Measurements from ENCODE around the gene KCNK1.

KCNK1 gene

DNA sequence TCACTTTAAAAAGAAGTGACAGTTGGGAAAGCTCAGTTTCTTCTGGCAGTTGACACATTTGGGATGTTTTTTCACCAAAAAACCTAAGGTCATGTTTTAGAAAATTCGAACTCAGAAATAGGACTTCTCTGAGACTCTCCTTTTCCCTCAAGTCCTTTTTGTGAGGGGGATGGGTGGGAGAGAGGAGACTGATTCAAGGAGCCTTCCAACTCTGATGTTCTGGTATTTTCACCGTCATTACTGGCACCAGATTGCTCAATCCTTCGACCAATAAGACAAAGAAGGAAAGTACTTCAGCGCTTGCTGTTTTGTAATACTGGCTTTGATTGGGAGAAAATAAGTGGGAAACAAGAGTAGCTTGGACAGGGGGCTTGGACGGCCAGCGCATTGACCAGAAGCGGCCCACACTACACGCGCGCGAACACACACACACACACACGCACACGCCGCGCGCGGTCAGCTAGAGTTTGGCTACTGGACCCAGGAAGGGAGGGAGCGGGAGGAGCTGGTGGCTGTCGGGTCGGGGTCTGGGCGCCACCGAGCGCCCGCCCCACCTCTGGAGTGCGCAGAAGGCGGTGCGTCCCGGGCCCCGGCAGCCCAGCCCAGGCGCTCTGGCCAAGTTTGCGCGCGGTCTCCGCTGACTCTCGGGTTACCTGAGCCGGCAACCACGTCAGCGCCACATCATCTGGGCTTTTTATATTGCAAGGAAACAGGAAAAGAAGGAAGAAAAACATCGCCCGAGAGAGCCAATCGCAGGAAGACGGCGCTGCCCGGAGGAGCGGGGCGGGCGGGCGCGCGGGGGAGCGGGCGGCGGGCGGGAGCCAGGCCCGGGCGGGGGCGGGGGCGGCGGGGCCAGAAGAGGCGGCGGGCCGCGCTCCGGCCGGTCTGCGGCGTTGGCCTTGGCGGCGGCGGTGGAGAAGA, at the start of gene KCNK1:
KCNK1 (plus strand) TSS at position 855 of the 921 bp plus-strand sequence; CDS start at position 921, 66 bp downstream.
- DNase-seq (ENCODE audit: low read depth): no peak

DNA sequence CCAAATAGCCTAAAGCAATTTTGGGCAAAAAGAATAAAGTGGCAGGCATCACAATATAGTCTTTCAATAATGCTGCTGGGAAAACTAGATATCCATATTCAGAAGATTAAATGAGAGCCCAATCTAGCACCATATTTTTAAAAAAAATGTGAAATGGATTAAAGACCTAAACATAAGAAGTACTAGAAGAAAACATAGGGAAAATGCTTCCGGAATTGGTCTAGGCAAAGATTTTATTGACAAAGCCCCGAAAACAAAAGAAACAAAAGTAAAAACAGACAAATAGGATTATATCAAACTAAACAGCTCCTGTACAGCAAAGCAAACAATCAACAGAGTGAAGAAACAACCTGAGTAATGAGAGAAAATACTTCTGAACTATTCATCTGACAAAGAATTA, 48.6 kb upstream of the KCNK1 start:
- no peak for DNase-seq (ENCODE audit: low read depth)

DNA sequence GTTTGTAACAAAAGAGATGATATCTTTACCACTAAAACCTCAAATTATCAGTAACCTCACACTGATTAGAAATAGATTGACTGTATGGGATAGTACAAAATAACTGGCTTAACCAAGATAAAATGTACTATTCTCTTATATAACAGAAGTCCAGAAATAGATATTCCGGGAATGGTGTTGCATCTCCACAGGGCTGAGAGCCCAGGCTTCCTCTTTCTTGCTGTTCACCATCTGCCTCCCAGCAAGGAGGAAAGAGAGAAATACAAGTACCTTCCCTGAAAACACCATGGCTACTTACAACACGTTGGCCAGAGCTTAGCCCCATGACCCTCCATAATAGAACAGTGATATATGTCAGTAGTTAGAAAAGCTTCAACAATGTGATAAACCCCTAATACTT, 47.0 kb upstream of the KCNK1 start:
- no peak for DNase-seq (ENCODE audit: low read depth)

DNA sequence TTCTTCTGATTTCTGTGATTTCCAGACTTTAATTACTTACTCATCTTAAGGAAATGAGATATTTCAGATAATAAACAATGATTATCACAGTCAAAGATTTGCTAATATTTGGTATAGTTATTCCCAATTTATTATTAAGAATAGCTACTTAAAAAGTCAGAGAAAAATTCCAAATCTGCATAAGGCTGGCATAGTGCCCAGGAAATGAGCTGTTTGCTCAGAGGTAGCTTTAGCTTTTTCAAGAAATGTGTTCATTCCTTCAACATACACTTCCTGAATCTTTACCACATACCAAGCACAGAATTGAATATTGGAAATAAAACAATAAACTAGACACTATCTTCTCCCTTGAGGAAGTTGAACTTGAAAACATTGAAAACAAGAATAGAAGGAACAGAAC, 44.3 kb upstream of the KCNK1 start:
- no peak for DNase-seq (ENCODE audit: low read depth)

DNA sequence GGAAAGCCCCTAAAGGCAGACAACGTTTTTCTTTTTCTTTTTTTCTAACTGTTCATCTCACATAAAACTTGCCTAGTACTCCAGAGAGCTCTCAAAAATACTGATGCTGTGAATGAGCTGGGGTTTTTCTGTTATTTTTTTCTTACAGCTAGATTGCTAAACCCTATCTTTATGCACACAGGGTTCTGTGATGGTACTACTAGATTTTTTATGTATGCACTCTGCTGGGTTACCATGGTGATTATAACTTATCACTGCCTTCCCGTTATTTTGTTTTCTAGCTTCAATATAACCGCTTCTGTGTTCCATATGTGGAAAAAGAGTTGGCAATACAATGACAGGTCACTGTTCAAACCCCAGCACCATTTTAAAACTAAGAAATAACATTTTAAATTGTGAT, 43.7 kb upstream of the KCNK1 start:
- DNase-seq (ENCODE audit: low read depth): no peak

DNA sequence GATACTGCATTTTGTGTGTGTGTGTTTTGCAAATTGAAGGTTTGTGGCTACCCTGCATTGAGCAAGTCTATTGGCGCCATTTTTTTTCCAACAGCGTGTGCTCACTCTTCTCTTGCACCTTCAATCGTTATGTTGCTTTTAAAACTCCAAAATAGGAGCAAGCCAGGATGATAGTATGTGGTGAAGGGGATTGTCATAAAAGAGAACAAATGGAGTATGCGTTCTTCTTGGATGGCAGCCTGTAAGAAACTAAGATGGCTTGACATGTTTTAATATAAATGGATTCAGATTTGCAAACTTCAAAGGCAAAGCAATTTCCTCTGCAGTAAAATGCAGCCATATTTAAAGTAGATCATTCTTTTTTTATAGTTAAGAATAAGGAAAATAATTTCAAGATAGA, 43.2 kb upstream of the KCNK1 start:
- DNase-seq (ENCODE audit: low read depth): no peak

DNA sequence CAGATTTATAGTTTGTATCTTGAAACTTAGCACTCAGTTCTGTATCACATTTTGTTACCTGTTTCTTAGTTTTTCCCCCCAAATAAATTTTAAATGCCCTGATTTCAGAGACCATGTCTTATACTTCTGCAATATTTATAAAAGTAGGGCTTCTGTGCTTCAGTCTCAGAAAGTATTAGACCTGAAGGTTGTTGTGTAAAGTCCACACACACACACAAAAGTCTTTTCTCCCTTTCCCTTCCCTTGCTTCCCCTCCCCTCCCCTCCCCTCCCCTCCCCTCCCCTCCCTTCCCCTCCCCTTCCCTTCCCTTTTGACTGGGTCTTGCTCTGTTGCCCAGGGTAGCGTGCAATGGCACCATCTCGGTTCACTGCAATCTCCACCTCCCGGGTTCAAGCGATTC, 41.0 kb upstream of the KCNK1 start:
- no peak for DNase-seq (ENCODE audit: low read depth)

DNA sequence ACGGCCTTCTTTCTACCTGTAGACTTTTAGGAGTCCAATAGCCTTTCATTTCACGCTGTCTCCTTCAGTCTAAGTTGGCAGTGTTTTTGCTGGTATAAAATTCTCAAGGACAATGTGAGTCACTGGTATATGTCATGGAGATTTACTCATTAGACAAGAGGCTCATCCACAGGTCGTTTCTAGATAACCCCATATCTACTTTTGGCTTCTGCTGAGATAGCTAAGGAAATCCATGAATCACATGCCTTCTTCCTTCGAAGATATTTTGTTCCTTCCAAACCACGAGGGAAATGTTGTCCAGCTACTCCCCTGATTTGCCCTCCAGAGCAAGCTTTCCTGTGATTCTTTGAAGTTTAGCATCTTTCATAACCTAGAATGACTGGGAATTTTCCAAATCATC, 38.5 kb upstream of the KCNK1 start:
- no peak for DNase-seq (ENCODE audit: low read depth)

DNA sequence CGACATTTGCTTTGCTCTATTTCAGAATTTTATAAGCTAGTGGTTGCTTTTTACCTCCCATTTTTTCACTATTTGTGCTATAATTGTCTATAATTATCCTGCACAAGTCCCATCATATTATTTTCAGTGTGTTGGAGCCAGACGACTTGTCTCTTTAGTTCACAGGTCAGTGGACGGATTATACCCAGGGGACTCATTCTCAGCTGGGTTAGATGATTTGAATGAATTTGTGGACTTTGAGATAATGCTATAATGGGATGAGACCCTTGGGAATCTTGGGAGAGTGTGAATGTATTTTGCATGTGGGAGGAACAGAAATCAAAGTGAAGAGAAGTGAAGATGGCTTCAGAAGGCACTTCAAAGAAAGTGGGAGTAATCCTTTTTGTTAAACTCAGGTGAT, 31.5 kb upstream of the KCNK1 start:
- DNase-seq (ENCODE audit: low read depth): no peak

DNA sequence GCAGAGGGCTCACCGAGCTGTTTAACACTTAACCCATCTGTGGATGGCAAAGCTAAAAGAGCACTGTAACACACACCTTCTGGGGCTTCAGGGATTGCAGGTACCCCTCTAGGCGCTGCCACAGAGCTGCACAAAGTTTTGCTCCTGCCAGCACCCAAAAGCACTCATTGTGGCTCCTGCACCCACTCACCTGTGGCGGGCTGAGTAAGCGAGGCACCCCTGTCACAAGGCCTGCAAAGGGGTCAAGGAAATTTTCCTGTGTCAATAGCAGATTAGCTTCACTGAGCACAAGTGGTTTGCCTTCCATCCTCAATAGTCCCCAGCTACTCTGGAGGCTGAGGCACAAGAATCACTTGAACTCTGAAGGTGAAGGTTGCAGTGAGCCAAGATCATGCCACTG, 29.5 kb upstream of the KCNK1 start:
- no peak for DNase-seq (ENCODE audit: low read depth)

DNA sequence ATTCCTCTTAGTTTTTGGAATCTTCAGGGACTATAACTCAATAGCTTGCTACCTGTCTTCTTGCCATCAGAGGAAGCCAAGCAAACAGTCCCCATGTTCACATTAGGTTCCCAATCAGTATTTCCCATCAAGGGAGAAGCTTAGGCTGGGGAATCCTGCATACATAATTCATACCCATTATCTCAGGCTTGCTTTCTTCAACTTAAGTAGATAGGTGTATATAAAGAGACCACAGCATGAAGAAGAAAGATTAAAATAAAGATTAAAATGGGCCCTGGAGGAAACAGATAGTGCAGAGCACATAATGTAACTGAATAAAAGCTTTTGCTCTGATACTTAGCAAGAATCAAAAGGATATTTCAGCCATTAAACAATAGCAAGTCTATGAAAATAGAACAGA, 29.0 kb upstream of the KCNK1 start:
- no peak for DNase-seq (ENCODE audit: low read depth)

DNA sequence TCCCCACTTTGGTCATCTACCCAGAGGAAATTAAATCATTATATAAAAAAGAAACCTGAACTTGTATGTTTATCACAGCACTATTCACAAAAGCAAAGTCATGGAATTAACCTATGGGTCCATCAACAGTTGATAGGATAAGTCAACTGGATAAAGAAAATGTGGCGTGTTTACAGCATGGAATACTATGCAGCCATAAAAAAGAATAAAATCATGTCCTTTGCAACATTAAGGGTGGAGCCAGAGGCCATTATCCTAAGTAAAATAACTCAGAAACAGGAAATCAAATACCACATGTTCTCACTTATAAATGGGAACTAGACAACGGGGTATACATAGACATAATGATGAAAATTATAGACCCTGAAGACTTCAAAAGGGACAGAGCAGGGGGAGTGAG, 27.6 kb upstream of the KCNK1 start:
- DNase-seq (ENCODE audit: low read depth): no peak

DNA sequence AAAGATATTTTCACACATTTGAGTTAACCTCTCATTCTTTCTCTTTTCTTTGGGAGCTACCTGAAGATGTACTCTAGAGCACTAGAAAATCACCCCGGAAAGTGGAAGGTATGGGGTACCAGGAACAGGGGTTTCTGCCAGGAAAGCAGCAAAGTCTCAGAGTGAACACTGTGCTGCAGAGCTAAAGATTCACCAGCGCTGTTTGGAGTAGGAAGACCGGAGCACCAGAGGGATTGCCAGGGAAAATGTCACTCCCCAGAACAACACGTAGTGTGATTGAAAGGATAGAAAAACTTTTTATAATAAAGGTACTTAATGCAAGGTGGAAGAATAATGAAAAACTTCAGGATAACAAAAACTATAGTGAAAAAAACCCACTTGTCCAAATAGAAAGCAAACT, 26.7 kb upstream of the KCNK1 start:
- DNase-seq (ENCODE audit: low read depth): no peak

DNA sequence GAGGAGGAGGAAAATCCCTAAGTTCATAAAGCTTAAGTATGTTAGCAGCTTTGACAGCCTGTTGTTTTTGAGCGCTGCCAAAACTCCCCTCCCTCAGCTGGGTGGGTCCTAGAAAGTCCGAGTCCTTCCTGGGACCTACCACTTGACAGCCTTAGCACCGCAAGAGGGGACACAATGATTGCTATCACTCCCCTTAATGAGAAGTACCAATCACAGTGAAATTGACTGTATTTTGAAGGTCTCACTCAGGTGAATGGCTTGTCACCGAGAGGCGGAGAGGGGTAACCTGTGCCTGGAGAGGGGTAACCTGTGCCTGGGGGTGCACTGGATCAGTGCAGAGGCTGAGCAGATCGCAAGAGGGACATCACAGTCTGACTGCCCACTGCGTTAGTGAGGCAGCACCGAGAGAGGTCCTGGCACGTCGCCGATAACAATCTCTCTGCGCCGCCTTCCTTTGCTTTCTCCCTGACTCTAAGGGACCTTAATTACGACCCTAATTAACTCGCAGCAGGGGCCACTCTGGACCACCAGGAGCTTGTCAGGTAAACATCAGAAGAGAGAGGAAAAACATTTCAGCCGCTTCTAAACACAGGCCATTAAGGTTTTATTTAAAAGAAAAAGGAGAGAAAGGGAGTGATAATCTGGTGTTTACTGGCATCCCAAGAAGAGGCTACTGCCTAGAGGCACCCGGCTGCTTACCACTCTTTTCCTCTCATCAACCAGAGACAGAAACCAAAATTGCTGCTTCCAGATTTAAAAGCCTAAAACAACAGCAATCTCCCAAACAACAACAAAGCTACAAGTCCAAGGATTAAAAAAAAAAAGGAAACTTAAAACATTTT, 25.7 kb upstream of the KCNK1 start:
- DNase-seq (ENCODE audit: low read depth): no peak

DNA sequence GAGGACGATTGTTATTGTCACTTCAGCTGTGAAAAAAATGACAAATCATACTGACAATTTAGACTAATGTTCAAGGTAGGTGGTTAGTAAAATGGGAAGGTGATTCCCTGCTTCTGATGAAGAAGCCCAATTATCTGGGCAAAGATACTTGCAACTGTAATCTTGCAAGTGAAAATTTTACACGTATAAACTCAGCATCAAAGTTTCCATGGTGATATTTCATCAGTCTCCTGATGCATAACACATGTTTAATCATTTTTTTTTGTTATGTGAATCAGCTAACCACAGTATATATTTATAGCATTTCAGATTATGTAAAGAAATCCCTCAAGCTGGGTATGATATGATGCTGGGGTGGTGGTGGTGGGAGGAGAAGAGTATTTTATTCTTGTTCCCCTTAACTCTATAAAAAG, 16.4 kb upstream of the KCNK1 start:
- DNase-seq (ENCODE audit: low read depth): no peak

DNA sequence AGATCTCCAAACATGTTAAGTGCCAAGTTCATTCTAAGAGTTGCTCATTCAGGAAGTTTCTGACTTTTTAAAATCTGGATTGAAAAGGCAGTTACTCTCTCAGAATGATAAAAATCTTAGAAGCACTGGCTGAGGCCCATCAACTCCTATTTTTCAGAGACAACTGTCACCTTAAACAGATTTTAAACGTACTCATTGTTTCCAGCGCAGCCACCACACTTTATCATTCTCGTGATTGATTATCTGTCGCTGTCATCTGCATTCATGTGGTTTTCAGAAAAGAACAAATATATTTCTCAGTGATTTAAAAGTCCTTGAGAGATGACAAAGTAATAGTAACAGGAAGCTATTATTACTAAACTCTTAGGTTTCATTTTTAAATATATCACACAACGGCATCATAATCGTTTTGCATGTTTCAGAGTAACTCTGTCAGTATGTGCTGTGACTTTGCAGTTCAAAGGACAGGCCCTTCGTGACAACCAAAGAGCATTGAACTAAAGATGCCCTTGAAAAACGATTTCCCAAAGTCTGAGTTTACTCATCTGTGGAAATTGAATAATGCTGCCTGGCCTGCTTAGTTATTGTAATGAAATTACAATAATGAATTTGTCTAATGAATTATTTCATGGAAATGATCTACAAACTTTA, 14.9 kb upstream of the KCNK1 start:
- no peak for DNase-seq (ENCODE audit: low read depth)

DNA sequence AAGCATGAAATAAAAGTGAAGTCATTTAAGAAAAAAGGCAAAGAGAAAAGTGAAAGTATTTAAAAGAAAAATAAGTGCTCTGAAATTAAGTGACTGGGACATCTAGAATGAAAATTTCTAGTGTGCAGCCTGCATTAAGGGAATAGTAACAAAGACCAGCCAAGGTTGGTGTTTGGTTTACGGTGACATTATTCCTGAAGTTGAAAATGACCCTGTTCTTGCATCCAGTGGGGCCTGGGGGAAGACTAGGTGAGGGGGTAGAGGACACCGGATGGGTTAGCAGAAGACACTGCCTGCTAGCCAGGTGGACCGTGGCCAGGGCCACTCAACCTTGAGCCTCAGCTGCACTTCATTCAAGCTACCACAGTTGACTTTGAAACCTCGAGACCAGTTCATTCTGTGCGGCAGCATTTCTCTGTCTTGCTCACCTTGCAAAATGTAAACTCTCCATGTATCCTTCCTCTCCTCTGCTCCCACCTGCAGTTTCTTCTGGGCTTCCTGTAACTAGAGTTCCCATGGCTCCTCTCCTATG, 14.3 kb upstream of the KCNK1 start:
- DNase-seq (ENCODE audit: low read depth): no peak

DNA sequence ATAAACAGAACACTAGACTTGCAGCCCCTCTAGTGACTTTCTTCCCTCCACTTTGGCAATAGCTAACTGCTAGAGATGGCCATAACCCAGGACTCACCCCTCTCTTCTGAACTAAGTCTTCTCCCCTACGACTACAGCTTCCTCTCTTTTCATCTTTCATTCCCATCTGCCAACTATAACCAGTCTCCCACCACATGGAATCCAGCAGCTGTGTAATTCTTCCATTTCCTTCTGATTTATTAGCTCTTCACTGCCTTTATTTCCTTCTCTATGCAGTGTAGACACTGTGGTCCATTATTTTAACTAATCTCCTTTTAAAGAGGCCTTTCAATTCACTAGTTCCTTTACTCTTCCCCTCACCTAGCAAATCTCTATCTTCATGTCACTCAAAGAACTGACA, 13.4 kb upstream of the KCNK1 start:
- DNase-seq (ENCODE audit: low read depth): no peak

DNA sequence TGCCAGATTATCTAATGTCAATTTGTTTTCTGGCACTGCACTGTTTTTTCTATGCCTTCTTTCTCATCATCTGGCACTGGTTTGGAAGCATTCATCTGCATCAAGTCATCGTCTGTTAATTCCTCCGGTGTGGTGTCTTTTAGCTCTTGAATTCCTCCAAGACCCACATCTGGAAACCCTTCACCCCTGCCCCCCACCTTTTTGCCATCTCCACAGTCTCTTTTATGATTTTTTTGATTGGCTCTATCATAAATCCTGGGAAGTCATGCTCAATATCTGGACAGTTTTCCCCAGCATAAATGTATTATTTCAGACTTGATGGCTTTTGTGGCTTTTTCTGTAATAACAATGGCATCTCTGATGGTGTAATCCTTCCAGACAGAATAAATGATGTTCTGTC, 10.4 kb upstream of the KCNK1 start:
- no peak for DNase-seq (ENCODE audit: low read depth)

DNA sequence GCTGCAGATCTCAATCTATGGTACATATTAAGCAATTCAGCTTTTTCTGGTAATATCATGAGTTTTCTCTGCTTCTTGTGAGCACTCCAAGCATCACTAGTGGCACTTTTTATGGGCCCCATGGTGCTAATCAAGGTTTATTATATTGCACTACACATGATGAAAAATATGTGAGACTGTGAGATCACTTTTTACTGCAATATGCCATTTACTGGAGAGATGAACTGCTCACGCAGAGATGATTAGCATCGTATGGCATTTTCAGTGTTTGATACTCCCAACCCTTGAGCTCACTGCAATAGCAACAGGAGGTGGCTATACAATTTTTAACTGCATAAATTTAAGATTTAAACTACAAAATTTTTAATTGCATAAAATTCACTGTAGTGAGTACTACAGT, 8.7 kb upstream of the KCNK1 start:
- no peak for DNase-seq (ENCODE audit: low read depth)

DNA sequence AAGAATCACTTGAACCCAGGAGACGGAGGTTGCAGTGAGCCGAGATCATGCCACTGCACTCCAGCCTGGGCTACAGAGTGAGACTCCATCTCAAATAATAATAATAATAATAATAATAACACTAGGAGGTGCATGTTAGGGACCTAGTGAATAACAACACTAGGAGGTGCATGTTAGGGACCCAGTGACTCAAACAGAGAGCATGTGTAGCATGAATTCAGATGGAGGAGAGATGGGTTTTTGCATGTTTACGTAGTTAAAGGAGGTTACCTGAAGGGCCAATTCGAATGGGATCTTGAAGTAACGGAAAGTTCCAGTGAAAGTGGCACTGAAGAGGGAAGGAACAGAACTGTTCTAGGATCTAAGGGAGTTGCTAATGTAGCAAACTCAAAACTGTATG, 7.1 kb upstream of the KCNK1 start:
- no peak for DNase-seq (ENCODE audit: low read depth)
